H1 (cell line): ENCODE results near the gene ACTR3C. TPM values are rescaled to one million over a fixed set of nuclear protein-coding genes. Genes with fewer than 3 reads are reported as not detected.

Experiments used
- CTCF ChIA-PET: fragments of 300-600 bp; sonication (Branson Sonifier 250); formaldehyde crosslinking; loops from one replicate; lab custom pipeline; 2021; ENCODE audit not compliant: partially characterized antibody; lab: Charles Lee
- POLR2A ChIA-PET: fragments of 300-600 bp; sonication (Branson Sonifier 250); formaldehyde crosslinking; loops from one replicate; lab custom pipeline; 2021; ENCODE audit warnings: inconsistent platforms; ENCODE audit not compliant: partially characterized antibody; lab: Charles Lee
- DNase-seq, 2 experiments: peaks; one replicate each; pipeline versions ENCODE4 v3.0.0 to v3.0.0-alpha.2; 2010 to 2022; ENCODE audit warnings: low spot score in 2 of 2, low read depth in 1 of 2, mixed read lengths in 1 of 2
- FAIRE-seq: peaks from 2 replicates; lab custom pipeline; 2011; peaks lifted over from hg19 to GRCh38; lab: Jason Lieb, UNC
- H2AFZ ChIP-seq: 2 replicates; pipeline ENCODE4 v1.8.1; 2012; ENCODE audit warnings: low read length, inconsistent platforms
- H2AK5ac ChIP-seq: 2 replicates; pipeline ENCODE4 v1.6.1; 2013; ENCODE audit warnings: low read depth, low read length
- H2BK120ac ChIP-seq: replicated peaks from 2 replicates; pipeline ENCODE3; 2013; ENCODE audit warnings: low read depth, low read length, inconsistent platforms
- H2BK12ac ChIP-seq: 2 replicates; pipeline ENCODE4 v1.6.1; 2013; ENCODE audit warnings: low read depth, low read length
- H2BK15ac ChIP-seq: 2 replicates; pipeline ENCODE4 v1.6.1; 2013; ENCODE audit warnings: low read length
- H2BK20ac ChIP-seq: 2 replicates; pipeline ENCODE4 v1.6.1; 2013; ENCODE audit warnings: low read length
- H2BK5ac ChIP-seq: 2 replicates; pipeline ENCODE4 v1.6.1; 2013; ENCODE audit warnings: low read depth, low read length
- H3K14ac ChIP-seq: 2 replicates; pipeline ENCODE4 v1.6.1; 2013; ENCODE audit warnings: inconsistent platforms; ENCODE audit not compliant: insufficient read length
- H3K18ac ChIP-seq: 2 replicates; pipeline ENCODE4 v1.6.1; 2013; ENCODE audit warnings: low read length; ENCODE audit errors: extremely low read depth
- H3K23ac ChIP-seq: 2 replicates; pipeline ENCODE4 v1.6.1; 2013; ENCODE audit warnings: inconsistent platforms; ENCODE audit not compliant: insufficient read length
- H3K23me2 ChIP-seq: 2 replicates; pipeline ENCODE4 v1.6.1; 2013; ENCODE audit warnings: low read depth, low read length
- H3K27ac ChIP-seq: 2 replicates; pipeline ENCODE4 v1.6.1; 2011; ENCODE audit warnings: low read depth, low read length, inconsistent platforms
- H3K27me3 ChIP-seq, 4 experiments: replicated peaks in 1 of 4; 1 replicate in 1 of 4; 2 replicates in 3 of 4; pipeline versions ENCODE4 v1.6.1 to v1.8.1; 2011 to 2013; ENCODE audit warnings: low read length in 3 of 4, mild to moderate bottlenecking in 3 of 4, inconsistent platforms in 2 of 4, mixed read lengths in 2 of 4, moderate library complexity in 1 of 4; ENCODE audit not compliant: control insufficient read depth in 3 of 4, insufficient read depth in 3 of 4; ENCODE audit errors: extremely low read depth in 1 of 4
- H3K36me3 ChIP-seq, 4 experiments: 2 replicates each; pipeline versions ENCODE4 v1.6.1 to v1.8.1; 2011 to 2013; ENCODE audit warnings: mild to moderate bottlenecking in 4 of 4, low read length in 3 of 4, moderate library complexity in 2 of 4, control low read depth in 1 of 4, inconsistent platforms in 1 of 4; ENCODE audit not compliant: insufficient read depth in 4 of 4, control insufficient read depth in 2 of 4
- H3K4ac ChIP-seq: replicated peaks from 2 replicates; pipeline ENCODE3; 2013; ENCODE audit warnings: low read length, low read depth, mixed read lengths, inconsistent platforms; ENCODE audit not compliant: insufficient read length
- H3K4me1 ChIP-seq, 4 experiments: replicated peaks in 1 of 4; 1 replicate in 1 of 4; 2 replicates in 3 of 4; pipeline versions ENCODE4 v1.6.1 to v1.8.1; 2011 to 2013; ENCODE audit warnings: low read length in 3 of 4, inconsistent platforms in 2 of 4, mixed read lengths in 1 of 4; ENCODE audit not compliant: insufficient read depth in 4 of 4, control insufficient read depth in 3 of 4
- H3K4me2 ChIP-seq, 2 experiments: 2 replicates each; pipeline versions ENCODE4 v1.6.1 to v1.8.1; 2011 to 2013; ENCODE audit warnings: low read depth in 2 of 2, low read length in 2 of 2, control low read depth in 1 of 2, inconsistent platforms in 1 of 2, mild to moderate bottlenecking in 1 of 2; ENCODE audit not compliant: insufficient read depth in 1 of 2
- H3K4me3 ChIP-seq, 4 experiments: fragments of 200-600, 300-600 bp in 1 of 4; sonication (generic), shearing (Covaris generic), sonication (Bioruptor Twin) in 1 of 4; 2 replicates each; pipeline versions ENCODE4 v1.5.1 to v1.8.1; 2011 to 2016; ENCODE audit warnings: low read length in 4 of 4, low read depth in 3 of 4, control low read depth in 2 of 4, inconsistent platforms in 2 of 4, mild to moderate bottlenecking in 2 of 4, mixed read lengths in 1 of 4, moderate library complexity in 1 of 4; ENCODE audit not compliant: insufficient read depth in 2 of 4; ENCODE audit errors: extremely low read depth in 1 of 4
- H3K56ac ChIP-seq: replicated peaks from 2 replicates; pipeline ENCODE3; 2013; ENCODE audit warnings: low read depth, mild to moderate bottlenecking, mixed read lengths, low read length, inconsistent platforms; ENCODE audit not compliant: insufficient read length
- H3K79me1 ChIP-seq: 2 replicates; pipeline ENCODE4 v1.6.1; 2013; ENCODE audit warnings: low read depth, low read length, control low read depth
- H3K79me2 ChIP-seq, 2 experiments: 2 replicates each; pipeline versions ENCODE4 v1.6.1 to v1.8.1; 2012 to 2013; ENCODE audit warnings: low read length in 2 of 2, mild to moderate bottlenecking in 2 of 2, inconsistent platforms in 1 of 2; ENCODE audit not compliant: insufficient read depth in 2 of 2, control insufficient read depth in 1 of 2
- H3K9ac ChIP-seq, 4 experiments: replicated peaks in 1 of 4; 1 replicate in 1 of 4; 2 replicates in 3 of 4; pipeline versions ENCODE4 v1.6.1 to v1.8.1; 2011 to 2013; ENCODE audit warnings: low read depth in 3 of 4, low read length in 3 of 4, control low read depth in 2 of 4, mild to moderate bottlenecking in 2 of 4, moderate library complexity in 2 of 4, inconsistent platforms in 1 of 4; ENCODE audit errors: extremely low read depth in 1 of 4
- H3K9me3 ChIP-seq, 2 experiments: 2 replicates each; pipeline versions ENCODE4 v1.6.1 to v1.8.1; 2012 to 2013; ENCODE audit warnings: mild to moderate bottlenecking in 2 of 2, moderate library complexity in 2 of 2, control low read depth in 1 of 2, inconsistent platforms in 1 of 2, low read depth in 1 of 2, low read length in 1 of 2, mixed read lengths in 1 of 2; ENCODE audit not compliant: insufficient read depth in 2 of 2
- H4K20me1 ChIP-seq, 2 experiments: replicated peaks in 1 of 2; 2 replicates each; pipeline versions ENCODE3 to v1.8.1; 2011 to 2013; ENCODE audit warnings: inconsistent platforms in 2 of 2, low read length in 2 of 2, mild to moderate bottlenecking in 1 of 2; ENCODE audit not compliant: insufficient read depth in 2 of 2, control insufficient read depth in 1 of 2
- H4K5ac ChIP-seq: 2 replicates; pipeline ENCODE4 v1.6.1; 2013; ENCODE audit warnings: low read length, low read depth, mixed read lengths, inconsistent platforms; ENCODE audit not compliant: insufficient read length
- H4K8ac ChIP-seq: 2 replicates; pipeline ENCODE4 v1.8.0; 2013; ENCODE audit warnings: mild to moderate bottlenecking, moderate library complexity, low read length, inconsistent platforms; ENCODE audit not compliant: insufficient read depth; ENCODE audit errors: extremely low read depth
- H4K91ac ChIP-seq: replicated peaks from 2 replicates; pipeline ENCODE3; 2013; ENCODE audit warnings: low read length, mixed read lengths, inconsistent platforms; ENCODE audit not compliant: insufficient read length
- E2F6 ChIP-seq: IDR thresholded peaks from 2 replicates; pipeline ENCODE4 v1.6.1; 2012; ENCODE audit warnings: inconsistent platforms
- GTF2F1 ChIP-seq: IDR thresholded peaks from 2 replicates; pipeline ENCODE4 v1.6.1; 2012; ENCODE audit warnings: low read depth, low read length, improper control_type of control experiment, borderline replicate concordance
- RXRA ChIP-seq: IDR thresholded peaks from 2 replicates; pipeline ENCODE4 v1.6.1; 2011; ENCODE audit warnings: low read depth, mild to moderate bottlenecking, low read length, moderate library complexity; ENCODE audit not compliant: insufficient read depth
- SP2 ChIP-seq: IDR thresholded peaks from 2 replicates; pipeline ENCODE4 v1.6.1; 2012; ENCODE audit warnings: mild to moderate bottlenecking, low read length, inconsistent platforms
- SRF ChIP-seq: IDR thresholded peaks from 2 replicates; pipeline ENCODE4 v1.6.1; 2011; ENCODE audit warnings: mild to moderate bottlenecking, low read depth, low read length, moderate library complexity
- TBP ChIP-seq: IDR thresholded peaks from 2 replicates; pipeline ENCODE4 v1.6.1; 2011; ENCODE audit warnings: low read depth, low read length, improper control_type of control experiment
- WGBS, 2 experiments: shearing (Covaris generic) in 1 of 2; methylation state at CpG; one replicate each; pipeline versions ENCODE4 v1.1.6 to v1.1.7; 2013 to 2015; ENCODE audit warnings: low lambda C conversion rate in 2 of 2, mixed read lengths in 2 of 2, inconsistent platforms in 1 of 2, low coverage in 1 of 2, missing lambda C conversion rate in 1 of 2; ENCODE audit not compliant: insufficient replicate concordance in 2 of 2, insufficient coverage in 1 of 2, insufficient read length in 1 of 2; ENCODE audit errors: extremely low coverage in 1 of 2, missing lambda C conversion rate in 1 of 2; 5-methylcytosine and 5-hydroxymethylcytosine counted together
- polyA plus RNA-seq, 7 experiments: library from polyadenylated mRNA; depleted of rRNA in 3 of 7; stranded (reverse) in 5 of 7; unstranded in 2 of 7; fragments of >200 nt in 5 of 7; fragments of 200-250 nt in 2 of 7; gene quantifications; 1 replicate in 5 of 7; 2 replicates in 1 of 7; 4 replicates in 1 of 7; pipeline versions ENCODE4 v1.2.1 to v1.2.3, GENCODE V29; 2011 to 2013; ENCODE audit warnings: missing spikeins in 2 of 7, mixed read lengths in 2 of 7
- total RNA-seq: library from RNA; stranded (reverse); fragmentation: NEBNext Ultra II Directional; extraction: Animal tissue kit (Norgen Biotek cat#: 25700); gene quantifications from 2 replicates; pipeline ENCODE4 v1.2.1, GENCODE V29; 2021
- TF ChIP-seq, protein P1 (sequence below): IDR thresholded peaks from 2 replicates; pipeline ENCODE4 v1.6.1; 2011; ENCODE audit warnings: low read depth, mild to moderate bottlenecking, low read length; ENCODE audit not compliant: insufficient read depth
- TF ChIP-seq, protein P2 (sequence below): IDR thresholded peaks from 2 replicates; pipeline ENCODE4 v1.6.1; 2011; ENCODE audit warnings: low read length, improper control_type of control experiment

The ACTR3C gene
- total and polyA plus RNA-seq, 2 of the 8 experiments (the other 6 are each of a cell fraction or from before 2014, with no cell fraction given) = 1.5 TPM; not detected in 1

GRCh38 chr7:150338166-150338829 lies 15.0 kb upstream of the ACTR3C start:
- Histone ChIP-seq H3K27me3 (peaks cover 0 to 19% (median 17%) of the 10 kb centered on the region in 4 experiments; a peak in 6 of 7 replicates), H2BK5ac (no peak overlapping the region), H3K9ac (no peak overlapping the region; a peak in 1 of 7 replicates), H3K18ac (peak overlapping the region; percentile 48; the same call in 1 of the 2 replicates), H3K14ac (no peak overlapping the region), H3K4me1 (peaks cover 15 to 73% (median 40%) of the 10 kb centered on the region in 4 experiments), H3K27ac (no peak overlapping the region), H2AFZ (no peak overlapping the region), H2AK5ac (0 out of 2 replicates have a peak overlapping the region, but pooled peaks have one; percentile 84), H3K56ac (no peak overlapping the region), H3K23me2 (peaks cover 17% of the 10 kb centered on the region), H2BK20ac (no peak overlapping the region), H2BK120ac (no peak overlapping the region), H3K79me2 (peaks cover 0 to 22% of the 10 kb centered on the region in 2 experiments; a peak in 2 of 4 replicates), H2BK12ac (no peak overlapping the region), H3K9me3 (no peaks in the 10 kb centered on the region), H3K23ac (no peak overlapping the region), H3K4ac (no peak overlapping the region), H4K20me1 (peaks cover 9 to 18% of the 10 kb centered on the region in 2 experiments), H4K5ac (no peak overlapping the region), H3K79me1 (peaks cover 6% of the 10 kb centered on the region), H3K36me3 (peaks cover 2 to 25% (median 6%) of the 10 kb centered on the region in 4 experiments; a peak in 6 of 8 replicates), H4K91ac (no peak overlapping the region), H3K4me2 (no peak overlapping the region; a peak in 1 of 4 replicates), H4K8ac (no peak overlapping the region), H2BK15ac (no peak overlapping the region), H3K4me3 (no peak overlapping the region)
- ChIA-PET POLR2A (interaction anchor here (0.9 to 7.6 kb wide), 8 partner anchors 9 to 67 kb away, joined by 3 to 76 read pairs (median 8); partner anchors contain the start of gene REPIN1), CTCF (interaction anchor here (0.6 to 2.2 kb wide), 6 partner anchors 12 to 83 kb away, joined by 3 to 8 read pairs (median 4); no protein-coding TSS in a partner anchor)
- DNase-seq = no peak
- FAIRE-seq = no peak
- TF ChIP-seq, protein P1, sequence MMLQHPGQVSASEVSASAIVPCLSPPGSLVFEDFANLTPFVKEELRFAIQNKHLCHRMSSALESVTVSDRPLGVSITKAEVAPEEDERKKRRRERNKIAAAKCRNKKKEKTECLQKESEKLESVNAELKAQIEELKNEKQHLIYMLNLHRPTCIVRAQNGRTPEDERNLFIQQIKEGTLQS = no peak
- TF ChIP-seq RXRA (no peak), SP2 (no peak), SRF (no peak), GTF2F1 (no peak), E2F6 (no peak), TBP (no peak)
- TF ChIP-seq, protein P2, sequence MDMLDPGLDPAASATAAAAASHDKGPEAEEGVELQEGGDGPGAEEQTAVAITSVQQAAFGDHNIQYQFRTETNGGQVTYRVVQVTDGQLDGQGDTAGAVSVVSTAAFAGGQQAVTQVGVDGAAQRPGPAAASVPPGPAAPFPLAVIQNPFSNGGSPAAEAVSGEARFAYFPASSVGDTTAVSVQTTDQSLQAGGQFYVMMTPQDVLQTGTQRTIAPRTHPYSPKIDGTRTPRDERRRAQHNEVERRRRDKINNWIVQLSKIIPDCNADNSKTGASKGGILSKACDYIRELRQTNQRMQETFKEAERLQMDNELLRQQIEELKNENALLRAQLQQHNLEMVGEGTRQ = no peak
- 85% methylated on average over 10 of the region's 11 CpGs; no CpG with 5 or more reads in 1 of the 2 experiments for WGBS, 2 experiments
